K562 (cell line): Measurements from ENCODE around the gene BAIAP2L2. TPM values are rescaled to one million over a fixed set of nuclear protein-coding genes. Genes with fewer than 3 reads are reported as not detected.

Source experiments
- ATAC-seq: fragments of 200-7000 bp; cut with Tn5 transposase; 3 replicates; pipeline ENCODE4 v1.9.1; 2020; ENCODE audit warnings: moderate library complexity
- BruUV-seq: library from RNA; stranded (reverse); fragments of 400-500 nt; replicated peaks from 2 replicates; lab custom pipeline; 2021; lab: Mats Ljungman, UMichigan
- CTCF ChIA-PET: fragments of 300-600 bp; formaldehyde crosslinking; extraction: SDS; loops from one replicate; lab custom pipeline; 2021; ENCODE audit warnings: low intra/inter-chr PET ratio; lab: Yijun Ruan, JAX
- POLR2A ChIA-PET: fragments of 300-600, 350-650 bp; sonication (Branson Sonifier 250); formaldehyde crosslinking; extraction: SDS; loops from one replicate; lab custom pipeline; 2021; ENCODE audit warnings: antibody characterized with exemption, inconsistent platforms; lab: Yijun Ruan, JAX
- DNase-seq, 4 experiments: peaks; one replicate each; pipeline versions ENCODE4 v3.0.0 to v3.0.0-alpha.2; 2011 to 2018; ENCODE audit warnings: low spot score in 3 of 4, mixed read lengths in 3 of 4; ENCODE audit errors: extremely low read depth in 1 of 4
- FAIRE-seq: peaks from 2 replicates; lab custom pipeline; 2011; peaks lifted over from hg19 to GRCh38; lab: Jason Lieb, UNC
- H2AFZ ChIP-seq: 2 replicates; pipeline ENCODE4 v1.6.0; 2011; ENCODE audit warnings: low read depth, low read length, control low read depth, inconsistent platforms
- H3K27ac ChIP-seq: fragments of 200-600 bp; 3 replicates; pipeline ENCODE4 v1.8.0; 2011; ENCODE audit warnings: low read depth, mild to moderate bottlenecking, control low read depth, inconsistent platforms, low read length, moderate library complexity, mixed read lengths; ENCODE audit errors: extremely low read depth
- H3K27me3 ChIP-seq, 2 experiments: fragments of 300-600 bp in 1 of 2; 2 replicates in 1 of 2; 3 replicates in 1 of 2; pipeline versions ENCODE4 v1.6.0 to v1.8.0; 2011; ENCODE audit warnings: inconsistent platforms in 2 of 2, low read length in 2 of 2, mild to moderate bottlenecking in 1 of 2, mixed read lengths in 1 of 2, moderate library complexity in 1 of 2; ENCODE audit not compliant: control insufficient read depth in 2 of 2, insufficient read depth in 2 of 2
- H3K36me3 ChIP-seq: fragments of 300-600 bp; 3 replicates; pipeline ENCODE4 v1.8.0; 2011; ENCODE audit warnings: mild to moderate bottlenecking, low read length, inconsistent platforms; ENCODE audit not compliant: control insufficient read depth, insufficient read depth
- H3K4me1 ChIP-seq, 2 experiments: fragments of 200-600 bp in 1 of 2; replicated peaks in 1 of 2; 2 replicates in 1 of 2; 3 replicates in 1 of 2; pipeline versions ENCODE4 v1.5.1 to v1.8.0; 2011; ENCODE audit warnings: inconsistent platforms in 2 of 2, low read length in 2 of 2, mild to moderate bottlenecking in 1 of 2, mixed read lengths in 1 of 2, moderate library complexity in 1 of 2; ENCODE audit not compliant: control insufficient read depth in 2 of 2, insufficient read depth in 2 of 2
- H3K4me2 ChIP-seq: 2 replicates; pipeline ENCODE4 v1.6.1; 2011; ENCODE audit warnings: low read length, control low read depth, inconsistent platforms, mixed read lengths; ENCODE audit not compliant: insufficient read depth
- H3K4me3 ChIP-seq: fragments of 200-600 bp; sonication (generic), shearing (Covaris generic); 2 replicates; pipeline ENCODE4 v1.5.1; 2016; ENCODE audit warnings: control low read depth, inconsistent platforms
- H3K79me2 ChIP-seq: fragments of 200-600 bp; 3 replicates; pipeline ENCODE4 v1.8.0; 2011; ENCODE audit warnings: low read length, inconsistent platforms; ENCODE audit not compliant: control insufficient read depth, insufficient read depth
- H3K9ac ChIP-seq, 2 experiments: 2 replicates each; pipeline versions ENCODE4 v1.6.0 to v1.6.1; 2011; ENCODE audit warnings: low read depth in 2 of 2, low read length in 2 of 2, control low read depth in 1 of 2, inconsistent platforms in 1 of 2, mild to moderate bottlenecking in 1 of 2, mixed read lengths in 1 of 2; ENCODE audit not compliant: insufficient read depth in 1 of 2
- H3K9me1 ChIP-seq: one replicate; pipeline ENCODE4 v1.6.0; 2011; ENCODE audit warnings: inconsistent platforms, mild to moderate bottlenecking, low read length, moderate library complexity; ENCODE audit not compliant: control insufficient read depth, insufficient read depth
- H3K9me3 ChIP-seq: replicated peaks from 2 replicates; pipeline ENCODE4 v1.5.1; 2011; ENCODE audit warnings: low read depth, low read length, inconsistent platforms; ENCODE audit not compliant: control insufficient read depth, insufficient read depth
- H4K20me1 ChIP-seq: replicated peaks from 2 replicates; pipeline ENCODE4 v1.6.1; 2011; ENCODE audit warnings: low read length, inconsistent platforms, mixed read lengths; ENCODE audit not compliant: control insufficient read depth, insufficient read depth
- CBX3 ChIP-seq, 2 experiments: IDR thresholded peaks; 1 replicate in 1 of 2; 2 replicates in 1 of 2; pipeline ENCODE4 v1.6.1; 2012; ENCODE audit warnings: inconsistent platforms in 2 of 2, low read length in 2 of 2, borderline replicate concordance in 1 of 2, control low read depth in 1 of 2
- GATAD2B ChIP-seq: fragments of 450-650 bp; IDR thresholded peaks from 2 replicates; pipeline ENCODE4 v1.6.1; 2017; ENCODE audit warnings: mild to moderate bottlenecking, borderline replicate concordance
- MGA ChIP-seq: fragments of 450-650 bp; IDR thresholded peaks from 2 replicates; pipeline ENCODE4 v1.6.1; 2016; ENCODE audit warnings: mild to moderate bottlenecking, moderate library complexity
- NFATC3 ChIP-seq: fragments of 450-650 bp; IDR thresholded peaks from 2 replicates; pipeline ENCODE4 v1.6.1; 2017; ENCODE audit warnings: mild to moderate bottlenecking
- PTBP1 ChIP-seq: fragments of 200-400 bp; formaldehyde crosslinking; IDR thresholded peaks from 2 replicates; pipeline ENCODE4 v1.6.1; 2017; ENCODE audit warnings: low read depth, low read length
- SAFB2 ChIP-seq: fragments of 200-400 bp; formaldehyde crosslinking; IDR thresholded peaks from 2 replicates; pipeline ENCODE4 v1.6.1; 2018; ENCODE audit warnings: borderline replicate concordance, low read length, low read depth, moderate library complexity; ENCODE audit not compliant: severe bottlenecking
- U2AF2 ChIP-seq: fragments of 200-400 bp; formaldehyde crosslinking; optimal IDR thresholded peaks from 2 replicates; pipeline ENCODE3; 2017; ENCODE audit warnings: low read depth, mild to moderate bottlenecking, low read length
- WHSC1 ChIP-seq: IDR thresholded peaks from one replicate; pipeline ENCODE4 v1.6.1; 2012; ENCODE audit warnings: low read length, control low read depth, inconsistent platforms
- YBX1 ChIP-seq: fragments of 450-650 bp; IDR thresholded peaks from 2 replicates; pipeline ENCODE4 v1.7.1; 2016; ENCODE audit warnings: mild to moderate bottlenecking
- ZNF511 ChIP-seq: sonication (generic); formaldehyde crosslinking; IDR thresholded peaks from 2 replicates; pipeline ENCODE4 v1.8.0; 2022; ENCODE audit warnings: mild to moderate bottlenecking, missing genetic modification reagents
- ZNF707 ChIP-seq: fragments of 250-450 bp; sonication (Bioruptor Pico); conservative IDR thresholded peaks from 2 replicates; pipeline ENCODE4 v1.8.0; 2022; ENCODE audit warnings: inconsistent platforms, mild to moderate bottlenecking, moderate library complexity
- WGBS: fragments of 100-300 bp; shearing (Covaris generic); methylation state at CpG from one replicate; pipeline ENCODE4 v1.1.6; 2016; ENCODE audit warnings: low coverage, mixed read lengths; ENCODE audit not compliant: insufficient coverage; ENCODE audit errors: missing lambda C conversion rate; 5-methylcytosine and 5-hydroxymethylcytosine counted together
- in situ Hi-C: fragments of 300-500 bp; cut with MboI; formaldehyde crosslinking; loops from 4 replicates; pipeline ENCODE4 v1.15.0; 2018; ENCODE audit warnings: inconsistent platforms, mixed read lengths
- intact Hi-C: fragments of 100-400 bp; cut with micrococcal nuclease; formaldehyde crosslinking; loops from 2 replicates; pipeline ENCODE4 v1.14.2; 2022
- polyA plus RNA-seq, 8 experiments: library from polyadenylated mRNA; depleted of rRNA in 4 of 8; stranded (reverse) in 5 of 8; unstranded in 3 of 8; fragments of >200 nt; fragmentation: Nextera tagmentation in 2 of 8; fragmentation: Illumina TruSeq in 1 of 8; extraction: Ambion mirVana in 2 of 8; extraction: Trizol in 1 of 8; gene quantifications; 2 replicates each; pipeline versions ENCODE4 v1.2.1 to v1.2.3, GENCODE V29; 2011 to 2014; ENCODE audit warnings: inconsistent platforms in 1 of 8, missing spikeins in 1 of 8
- total RNA-seq, 7 experiments: library from RNA; depleted of rRNA in 6 of 7; stranded (reverse); fragments of >200 nt in 6 of 7; fragmentation: Illumina TruSeq in 2 of 7; extraction: Trizol in 2 of 7; gene quantifications; 2 replicates each; pipeline versions ENCODE4 v1.2.1 to v1.2.3, GENCODE V29; 2011 to 2021; ENCODE audit warnings: low replicate concordance in 1 of 7

Gene BAIAP2L2
- total and polyA plus RNA-seq, 9 of the 15 experiments (the other 6 are each of a cell fraction or from before 2014, with no cell fraction given): 0.04 to 0.22 (median 0.07) TPM; not detected in 4

GRCh38 chr22:38081636-38081940, 28.9 kb downstream of the BAIAP2L2 start:
- FAIRE-seq (no peak), DNase-seq (no peak), ATAC-seq (no peak)
- ChIA-PET POLR2A (no interaction called here), CTCF (interaction anchor here (0.7 kb wide), 1 partner anchor 274 kb away, joined by 3 read pairs; no protein-coding TSS in a partner anchor)
- H3K4me3 ChIP-seq: no peak overlapping the region
- in situ Hi-C loops: no loop called here
- no peaks in the 10 kb centered on the region for H4K20me1 ChIP-seq
- no peaks in the 10 kb centered on the region for H3K9me1 ChIP-seq
- 36% methylated on average over 5 of the region's 17 CpGs for whole genome bisulfite sequencing
- peaks cover 0 to 47% of the 10 kb centered on the region in 2 experiments; a peak in 2 of 5 replicates for H3K4me1 ChIP-seq
- H3K27ac ChIP-seq: no peak overlapping the region
- H2AFZ ChIP-seq: no peak overlapping the region
- no TSS peak for BruUV-seq
- H3K9ac ChIP-seq: no peak overlapping the region
- H3K36me3 ChIP-seq: no peaks in the 10 kb centered on the region
- peaks cover 2 to 41% of the 10 kb centered on the region in 2 experiments; a peak in 2 of 5 replicates for H3K27me3 ChIP-seq
- no peaks in the 10 kb centered on the region for H3K79me2 ChIP-seq
- intact Hi-C loops: no loop called here
- no peaks in the 10 kb centered on the region for H3K9me3 ChIP-seq
- H3K4me2 ChIP-seq: no peak overlapping the region
- no peak for TF ChIP-seq PTBP1
- no peak for TF ChIP-seq GATAD2B
- no peak for TF ChIP-seq MGA
- TF ChIP-seq ZNF511 (CRISPR knock-in tag): no peak
- TF ChIP-seq WHSC1: no peak
- no peak for TF ChIP-seq SAFB2
- no peak for TF ChIP-seq U2AF2
- TF ChIP-seq NFATC3: no peak
- no peak for TF ChIP-seq CBX3 (IDR thresholded peaks at IDR 0.05; ENCODE audit: borderline replicate concordance in 1 of 2, low read length in 2 of 2)
- no peak for TF ChIP-seq YBX1
- no peak for TF ChIP-seq ZNF707
